DMS79 treated with DMSO at 0.1 percent for 48 hours (cell line): Measurements from ENCODE around the gene SOCS3.
A peak's percentile ranks its signal among the peaks of the same experiment; 100 is the strongest.
"Not testable (repeated sequence)": the region's sequence is repeated elsewhere in the genome, so short reads cannot be mapped to it uniquely, and the experiment has no call there.

Experiments used
- DNase-seq: peaks from one replicate; lab custom pipeline; 2025; lab: John Stamatoyannopoulos, UW

SOCS3 gene

GRCh38 chr17:78348055-78348770 lies 11.7 kb downstream of the SOCS3 start:
- DNase-seq = no peak

GRCh38 chr17:78347453-78347852 lies 12.4 kb downstream of the SOCS3 start:
- no peak for DNase-seq

- no peak for DNase-seq
Measured at GRCh38 chr17:78346605-78347250, 13.1 kb downstream of the SOCS3 start.

GRCh38 chr17:78345791-78346494 lies 13.9 kb downstream of the SOCS3 start:
- DNase-seq = no peak

- DNase-seq = no peak
Measured at GRCh38 chr17:78345172-78345571, 14.7 kb downstream of the SOCS3 start.

GRCh38 chr17:78344666-78345065 lies 15.2 kb downstream of the SOCS3 start:
- DNase-seq = no peak

GRCh38 chr17:78343543-78344201 lies 16.2 kb downstream of the SOCS3 start:
- DNase-seq = no peak

GRCh38 chr17:78343187-78343542 lies 16.7 kb downstream of the SOCS3 start:
- DNase-seq = no peak

GRCh38 chr17:78342449-78343186 lies 17.3 kb downstream of the SOCS3 start:
- DNase-seq = no peak

GRCh38 chr17:78341559-78342448 lies 18.1 kb downstream of the SOCS3 start:
- DNase-seq = no peak

GRCh38 chr17:78340183-78340955 lies 19.5 kb downstream of the SOCS3 start:
- DNase-seq = no peak

- no peak for DNase-seq
Measured at GRCh38 chr17:78338486-78339259, 21.2 kb downstream of the SOCS3 start.

- DNase-seq = no peak
Measured at GRCh38 chr17:78337244-78338109, 22.4 kb downstream of the SOCS3 start.

- peak; percentile 56 for DNase-seq
Measured at GRCh38 chr17:78335209-78335608, 24.7 kb downstream of the SOCS3 start.

- DNase-seq = no peak
Measured at GRCh38 chr17:78332991-78333390, 26.9 kb downstream of the SOCS3 start.

- not testable (repeated sequence) for DNase-seq
Measured at GRCh38 chr17:78331355-78331754, 28.5 kb downstream of the SOCS3 start.

GRCh38 chr17:78330570-78331224 lies 29.2 kb downstream of the SOCS3 start:
- DNase-seq = no peak
